ENCODE data around the gene FYCO1. TPM values are rescaled to one million over a fixed set of nuclear protein-coding genes. Genes with fewer than 3 reads are reported as not detected.

Gene FYCO1
- total and polyA plus RNA-seq, 2 of the 13 experiments (the other 11 are each of a cell fraction or from before 2014, with no cell fraction given): 2.7 to 4.2 TPM

DNA sequence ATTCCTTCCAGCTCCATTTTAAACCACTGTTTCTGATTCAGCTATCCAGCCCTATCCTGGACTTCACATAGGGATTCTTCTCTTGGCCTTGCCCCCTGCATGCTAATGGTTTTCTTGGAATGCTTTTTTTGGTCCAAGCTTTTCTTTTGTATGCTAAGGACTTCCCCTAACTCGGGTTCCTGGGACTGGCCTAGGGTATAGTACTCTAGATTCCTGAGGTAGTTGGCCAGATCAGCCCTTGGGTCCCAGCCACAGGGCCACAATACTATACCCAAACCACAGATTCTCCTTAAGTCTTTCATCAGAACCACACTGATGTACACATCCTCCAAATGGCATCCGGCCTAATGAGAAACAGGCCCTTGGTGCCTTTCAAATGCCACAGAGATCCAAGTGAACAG is 2.8 kb downstream of the FYCO1 start:
- peaks cover 28% of the 10 kb centered on the region for H3K79me2 ChIP-seq (ENCODE audit: insufficient read depth, low read length)
- no peak overlapping the region for H3K27ac ChIP-seq (ENCODE audit: extremely low read length, insufficient read depth, low read length)
- no peaks in the 10 kb centered on the region for H4K20me1 ChIP-seq (ENCODE audit: insufficient read depth, low read length)
- ATAC-seq (no peak), FAIRE-seq (no peak), DNase-seq (ENCODE audit: low spot score) (no peak)
- peaks cover 38% of the 10 kb centered on the region for H3K4me1 ChIP-seq (ENCODE audit: insufficient read depth, low read length)
- intact Hi-C loops (cut with micrococcal nuclease; ENCODE audit: unreplicated experiment): no loop called here
- no peaks in the 10 kb centered on the region for H3K9me3 ChIP-seq (ENCODE audit: low read length)
- POLR2A ChIA-PET: no interaction called here
- H3K9ac ChIP-seq (ENCODE audit: insufficient read depth, low read depth, low read length): no peak overlapping the region
- H3K27me3 ChIP-seq (ENCODE audit: control insufficient read depth in 1 of 2, insufficient read depth in 2 of 2, low read length in 2 of 2): no peaks in the 10 kb centered on the region; a peak in 1 of 5 replicates
- CTCF ChIA-PET (ENCODE audit: low intra/inter-chr PET ratio, low total read pairs): no interaction called here
- BruUV-seq (replicated peaks): no TSS peak
- H3K4me3 ChIP-seq (replicated peaks in 1 of 3; ENCODE audit: insufficient read depth in 1 of 3, low read depth in 2 of 3, low read length in 3 of 3): no peak overlapping the region
- no peak overlapping the region for H3K4me2 ChIP-seq (ENCODE audit: low read depth, low read length)
- in situ Hi-C loops (cut with HindIII; ENCODE audit: extremely low pct_ligation_motif_present, low pct_unique_long_range_greater_than_20kb): no loop called here
- no peaks in the 10 kb centered on the region for H3K36me3 ChIP-seq (replicated peaks in 1 of 2; ENCODE audit: control insufficient read depth in 1 of 2, insufficient read depth in 2 of 2, low read length in 2 of 2)
- H2AFZ ChIP-seq (ENCODE audit: low read length): no peak overlapping the region
- TF ChIP-seq, protein P1, sequence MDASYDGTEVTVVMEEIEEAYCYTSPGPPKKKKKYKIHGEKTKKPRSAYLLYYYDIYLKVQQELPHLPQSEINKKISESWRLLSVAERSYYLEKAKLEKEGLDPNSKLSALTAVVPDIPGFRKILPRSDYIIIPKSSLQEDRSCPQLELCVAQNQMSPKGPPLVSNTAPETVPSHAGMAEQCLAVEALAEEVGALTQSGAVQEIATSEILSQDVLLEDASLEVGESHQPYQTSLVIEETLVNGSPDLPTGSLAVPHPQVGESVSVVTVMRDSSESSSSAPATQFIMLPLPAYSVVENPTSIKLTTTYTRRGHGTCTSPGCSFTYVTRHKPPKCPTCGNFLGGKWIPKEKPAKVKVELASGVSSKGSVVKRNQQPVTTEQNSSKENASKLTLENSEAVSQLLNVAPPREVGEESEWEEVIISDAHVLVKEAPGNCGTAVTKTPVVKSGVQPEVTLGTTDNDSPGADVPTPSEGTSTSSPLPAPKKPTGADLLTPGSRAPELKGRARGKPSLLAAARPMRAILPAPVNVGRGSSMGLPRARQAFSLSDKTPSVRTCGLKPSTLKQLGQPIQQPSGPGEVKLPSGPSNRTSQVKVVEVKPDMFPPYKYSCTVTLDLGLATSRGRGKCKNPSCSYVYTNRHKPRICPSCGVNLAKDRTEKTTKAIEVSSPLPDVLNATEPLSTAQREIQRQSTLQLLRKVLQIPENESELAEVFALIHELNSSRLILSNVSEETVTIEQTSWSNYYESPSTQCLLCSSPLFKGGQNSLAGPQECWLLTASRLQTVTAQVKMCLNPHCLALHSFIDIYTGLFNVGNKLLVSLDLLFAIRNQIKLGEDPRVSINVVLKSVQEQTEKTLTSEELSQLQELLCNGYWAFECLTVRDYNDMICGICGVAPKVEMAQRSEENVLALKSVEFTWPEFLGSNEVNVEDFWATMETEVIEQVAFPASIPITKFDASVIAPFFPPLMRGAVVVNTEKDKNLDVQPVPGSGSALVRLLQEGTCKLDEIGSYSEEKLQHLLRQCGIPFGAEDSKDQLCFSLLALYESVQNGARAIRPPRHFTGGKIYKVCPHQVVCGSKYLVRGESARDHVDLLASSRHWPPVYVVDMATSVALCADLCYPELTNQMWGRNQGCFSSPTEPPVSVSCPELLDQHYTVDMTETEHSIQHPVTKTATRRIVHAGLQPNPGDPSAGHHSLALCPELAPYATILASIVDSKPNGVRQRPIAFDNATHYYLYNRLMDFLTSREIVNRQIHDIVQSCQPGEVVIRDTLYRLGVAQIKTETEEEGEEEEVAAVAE (CRISPR knock-in tag; IDR thresholded peaks at IDR 0.05; ENCODE audit: borderline replicate concordance): no peak
- TF ChIP-seq KLF16 (CRISPR knock-in tag; IDR thresholded peaks at IDR 0.05) (no peak), SP5 (CRISPR knock-in tag; IDR thresholded peaks at IDR 0.05; ENCODE audit: borderline replicate concordance, low read depth) (no peak), POLR2G (IDR thresholded peaks at IDR 0.05; ENCODE audit: low read depth, low read length) (no peak), BCLAF1 (IDR thresholded peaks at IDR 0.05) (no peak), MEIS2 (CRISPR knock-in tag; IDR thresholded peaks at IDR 0.05) (no peak), KLF9 (CRISPR knock-in tag; IDR thresholded peaks at IDR 0.05; ENCODE audit: low read depth) (no peak), CTCF (CRISPR knock-in tag; IDR thresholded peaks at IDR 0.05) (no peak)
- TF ChIP-seq, protein P2, sequence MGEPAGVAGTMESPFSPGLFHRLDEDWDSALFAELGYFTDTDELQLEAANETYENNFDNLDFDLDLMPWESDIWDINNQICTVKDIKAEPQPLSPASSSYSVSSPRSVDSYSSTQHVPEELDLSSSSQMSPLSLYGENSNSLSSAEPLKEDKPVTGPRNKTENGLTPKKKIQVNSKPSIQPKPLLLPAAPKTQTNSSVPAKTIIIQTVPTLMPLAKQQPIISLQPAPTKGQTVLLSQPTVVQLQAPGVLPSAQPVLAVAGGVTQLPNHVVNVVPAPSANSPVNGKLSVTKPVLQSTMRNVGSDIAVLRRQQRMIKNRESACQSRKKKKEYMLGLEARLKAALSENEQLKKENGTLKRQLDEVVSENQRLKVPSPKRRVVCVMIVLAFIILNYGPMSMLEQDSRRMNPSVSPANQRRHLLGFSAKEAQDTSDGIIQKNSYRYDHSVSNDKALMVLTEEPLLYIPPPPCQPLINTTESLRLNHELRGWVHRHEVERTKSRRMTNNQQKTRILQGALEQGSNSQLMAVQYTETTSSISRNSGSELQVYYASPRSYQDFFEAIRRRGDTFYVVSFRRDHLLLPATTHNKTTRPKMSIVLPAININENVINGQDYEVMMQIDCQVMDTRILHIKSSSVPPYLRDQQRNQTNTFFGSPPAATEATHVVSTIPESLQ (CRISPR knock-in tag; conservative IDR thresholded peaks at IDR 0.05): no peak
- 97% methylated on average over 2 of the region's 2 CpGs for WGBS (ENCODE audit: low lambda C conversion rate)

Measured in HepG2 (cell line).